Measurements from ENCODE around the gene FCMR. TPM values are rescaled to one million over a fixed set of nuclear protein-coding genes. Genes with fewer than 3 reads are reported as not detected.
A peak's percentile ranks its signal among the peaks of the same experiment; 100 is the strongest.
"Not testable (repeated sequence)": the region's sequence is repeated elsewhere in the genome, so short reads cannot be mapped to it uniquely, and the experiment has no call there.

The FCMR gene
- total RNA-seq, 1 donor from 2014 or later = 5.0 TPM

DNA sequence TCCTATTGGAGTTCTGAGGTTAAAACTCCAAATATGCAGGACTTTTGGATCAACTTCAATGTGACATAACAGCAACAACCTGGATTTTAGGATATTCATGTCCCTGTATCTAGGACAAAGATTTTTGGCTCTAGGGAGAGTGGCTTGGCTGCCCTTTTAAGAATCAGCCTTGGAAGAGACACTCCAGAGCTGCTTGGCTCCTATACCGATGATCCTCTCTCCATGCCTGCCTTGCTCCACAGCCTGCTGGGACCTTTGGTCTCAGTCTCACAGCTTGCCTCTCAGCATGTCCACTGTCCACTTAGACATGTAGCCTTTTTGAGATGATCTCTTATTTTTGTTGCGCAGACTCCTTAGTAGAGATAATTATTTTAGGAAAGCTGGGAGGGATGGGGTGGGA, 4.5 kb upstream of the FCMR start:
- DNase-seq (ENCODE audit: low spot score) (no peak), ATAC-seq (no peak)
- intact Hi-C loops (cut with DNase I) = no loop called here

DNA sequence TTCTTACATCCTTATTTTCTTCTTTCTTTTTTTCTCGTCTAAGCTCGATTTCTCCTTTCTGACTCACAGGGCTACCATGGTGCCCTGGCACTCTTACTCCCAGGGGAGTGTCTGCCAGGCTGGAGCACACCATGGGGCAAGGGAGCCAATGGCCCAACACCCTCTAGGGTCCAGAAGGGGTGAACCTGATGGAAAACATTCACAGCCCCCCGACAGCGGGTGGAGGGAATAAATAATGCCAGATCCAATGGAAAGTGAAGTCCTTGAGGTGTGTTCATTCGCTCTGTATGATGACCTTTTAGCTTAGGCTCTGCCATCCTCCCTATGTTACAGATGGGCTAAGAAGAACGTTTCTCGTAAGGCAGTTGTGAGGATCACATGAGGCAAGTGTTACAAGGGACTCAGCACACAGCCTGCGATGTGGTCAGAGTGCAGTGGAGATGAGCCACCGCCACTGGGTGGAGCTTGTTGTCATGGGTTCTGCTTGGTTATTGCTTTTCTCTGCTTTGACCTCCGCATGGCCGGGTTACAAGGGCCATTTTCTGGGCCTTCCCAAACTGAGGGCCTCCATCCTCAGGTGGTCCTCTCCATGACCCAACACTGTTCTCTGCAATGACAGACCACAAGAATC, 3.5 kb upstream of the FCMR start:
- intact Hi-C loops (cut with DNase I) = no loop called here
- DNase-seq (ENCODE audit: low spot score) (no peak), ATAC-seq (no peak)

DNA sequence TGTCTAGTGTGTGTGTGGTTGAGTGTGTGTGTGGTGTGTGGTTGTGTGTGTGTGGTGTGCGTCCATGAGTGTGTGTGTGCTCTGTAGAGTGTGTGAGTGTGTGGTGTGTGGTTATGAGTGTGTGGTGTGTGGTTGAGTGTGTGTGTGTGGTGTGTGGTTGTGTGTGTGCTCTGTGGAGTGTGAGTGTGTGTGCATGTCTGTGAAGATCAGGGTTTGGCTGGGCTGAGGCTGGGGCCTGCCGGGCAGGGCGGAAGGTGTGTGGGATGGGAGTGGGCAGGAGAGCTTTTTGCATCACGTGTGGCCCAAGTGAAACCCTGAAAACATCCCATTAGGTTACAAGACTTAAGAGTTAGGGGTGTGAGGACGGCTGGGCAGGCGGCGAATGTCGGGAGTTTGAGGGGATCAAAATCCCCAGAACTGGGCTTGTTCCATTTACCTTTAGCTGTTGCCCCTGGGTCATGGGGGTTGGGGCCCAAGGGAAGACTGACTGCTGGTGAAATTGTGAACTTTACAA, 2.9 kb upstream of the FCMR start:
- ATAC-seq (no peak), DNase-seq (ENCODE audit: low spot score) (no peak)
- intact Hi-C loops (cut with DNase I) = no loop called here

DNA sequence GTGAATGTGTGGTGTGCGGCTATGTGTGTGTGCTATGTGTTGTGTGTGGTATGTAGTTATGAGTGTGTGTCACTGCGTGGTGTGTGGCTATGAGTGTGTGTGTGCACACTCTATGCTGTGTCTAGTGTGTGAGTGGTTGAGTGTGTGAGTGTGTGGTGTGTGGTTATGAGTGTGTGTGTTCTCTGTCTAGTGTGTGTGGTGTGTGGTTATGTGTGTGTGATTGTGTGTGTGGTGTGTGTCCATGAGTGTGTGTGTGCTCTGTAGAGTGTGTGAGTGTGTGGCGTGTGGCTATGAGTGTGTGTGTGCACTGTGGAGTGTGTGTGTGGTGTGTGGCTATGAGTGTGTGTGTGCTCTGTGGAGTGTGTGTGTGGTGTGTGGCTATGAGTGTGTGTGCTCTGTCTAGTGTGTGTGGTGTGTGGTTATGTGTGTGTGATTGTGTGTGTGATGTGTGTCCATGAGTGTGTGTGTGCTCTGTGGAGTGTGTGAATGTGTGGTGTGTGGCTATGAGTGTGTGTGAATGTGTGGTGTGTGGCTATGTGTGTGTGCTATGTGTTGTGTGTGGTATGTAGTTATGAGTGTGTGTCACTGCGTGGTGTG, 2.3 kb upstream of the FCMR start:
- ATAC-seq = peak; percentile 43
- intact Hi-C loops (cut with DNase I); DNase-seq (ENCODE audit: low spot score): not testable (repeated sequence)

DNA sequence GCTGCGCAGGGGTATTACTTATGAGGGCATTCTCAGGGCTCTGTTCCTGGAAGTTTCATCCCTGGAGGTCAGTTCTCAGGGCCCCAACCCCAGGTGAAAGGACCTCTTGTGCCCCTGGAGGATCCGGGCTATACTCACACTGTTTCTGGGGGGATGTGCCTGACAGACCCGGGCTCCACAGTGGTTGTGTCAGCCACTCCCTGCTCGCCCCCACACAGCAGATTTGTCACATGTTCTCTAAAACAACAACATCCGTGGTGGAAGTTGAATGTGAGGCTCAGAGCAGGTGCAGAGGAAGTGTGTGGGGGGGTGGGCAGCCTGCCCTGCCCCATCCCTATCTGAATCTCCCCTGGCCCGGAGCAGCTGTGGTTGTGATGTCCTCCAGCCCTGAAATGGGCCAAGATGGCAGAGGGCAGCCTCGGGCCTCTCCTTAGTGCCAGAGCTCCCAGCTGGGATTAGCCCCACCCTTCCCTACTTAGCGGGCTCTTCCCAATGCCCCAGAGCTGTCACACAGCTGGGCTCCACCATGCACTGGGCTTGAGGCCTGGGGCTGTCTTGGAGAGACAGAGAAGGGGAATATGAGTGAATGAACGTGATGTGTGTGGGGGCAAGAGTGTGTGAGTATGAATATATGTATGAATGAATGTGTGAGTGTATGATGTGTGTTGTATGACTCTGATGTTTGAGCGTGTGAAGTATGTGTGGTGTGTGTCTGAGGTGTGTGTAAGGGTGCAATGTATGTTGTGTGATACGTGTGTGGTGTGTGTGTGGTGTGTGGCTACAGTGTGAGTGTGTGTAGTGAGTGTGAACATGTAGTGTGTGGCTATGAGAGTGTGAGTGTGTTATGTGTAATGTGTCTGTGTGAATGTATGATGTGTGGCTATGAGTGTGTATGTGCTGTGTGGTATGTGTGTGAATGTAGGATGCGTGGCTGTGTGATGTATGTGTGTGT, 1.5 kb upstream of the FCMR start:
- ATAC-seq (peak; percentile 65), DNase-seq (ENCODE audit: low spot score) (no peak)
- intact Hi-C loops (cut with DNase I) = no loop called here

DNA sequence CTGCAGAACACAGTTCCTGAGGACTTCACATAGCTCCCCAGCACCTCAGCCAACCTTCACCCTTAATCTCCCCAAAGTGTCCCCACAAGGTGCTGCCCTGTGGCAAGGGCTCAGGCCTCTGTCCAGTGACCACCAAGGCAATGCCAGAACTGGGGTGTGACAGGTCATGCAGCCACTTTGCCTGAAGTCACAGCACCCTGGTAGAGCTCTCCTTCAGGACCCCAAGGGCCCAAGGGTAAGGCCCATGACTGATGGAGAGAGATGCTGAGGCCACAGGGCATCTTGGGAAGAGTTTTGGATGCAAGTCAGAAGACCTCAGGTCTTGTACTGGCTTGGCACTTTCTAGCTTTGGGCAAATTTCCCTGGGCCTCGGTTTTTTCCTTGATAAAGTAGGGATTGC, 783 bp upstream of the FCMR start:
- intact Hi-C loops (cut with DNase I) = no loop called here
- DNase-seq (ENCODE audit: low spot score) (no peak), ATAC-seq (no peak)

DNA sequence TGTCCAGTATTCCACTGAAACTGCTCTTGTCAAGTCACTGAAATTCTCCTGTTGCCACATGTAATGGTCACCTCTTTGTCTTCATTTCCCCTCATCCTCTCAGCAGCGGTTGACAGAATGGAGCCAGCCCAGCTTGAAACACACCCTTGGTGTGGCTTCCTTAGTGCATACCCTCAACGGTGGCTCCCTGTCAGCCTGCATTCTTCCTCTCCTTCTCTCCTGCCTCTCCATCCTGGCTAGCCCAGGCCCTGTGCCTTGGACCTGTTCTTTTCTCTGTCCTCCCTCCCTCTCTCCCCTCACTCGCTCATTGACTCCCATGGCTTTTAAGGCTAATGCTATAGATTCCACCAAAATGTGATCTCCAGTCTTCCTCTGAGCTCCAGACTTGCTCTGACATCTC, 3.7 kb downstream of the FCMR start:
- no peak for ATAC-seq
- no peak for DNase-seq (ENCODE audit: low spot score)
- intact Hi-C loops (cut with DNase I) = loop anchor here (5.0 to 10.0 kb wide), 2 partner anchors 183 to 301 kb away; no protein-coding TSS in a partner anchor

DNA sequence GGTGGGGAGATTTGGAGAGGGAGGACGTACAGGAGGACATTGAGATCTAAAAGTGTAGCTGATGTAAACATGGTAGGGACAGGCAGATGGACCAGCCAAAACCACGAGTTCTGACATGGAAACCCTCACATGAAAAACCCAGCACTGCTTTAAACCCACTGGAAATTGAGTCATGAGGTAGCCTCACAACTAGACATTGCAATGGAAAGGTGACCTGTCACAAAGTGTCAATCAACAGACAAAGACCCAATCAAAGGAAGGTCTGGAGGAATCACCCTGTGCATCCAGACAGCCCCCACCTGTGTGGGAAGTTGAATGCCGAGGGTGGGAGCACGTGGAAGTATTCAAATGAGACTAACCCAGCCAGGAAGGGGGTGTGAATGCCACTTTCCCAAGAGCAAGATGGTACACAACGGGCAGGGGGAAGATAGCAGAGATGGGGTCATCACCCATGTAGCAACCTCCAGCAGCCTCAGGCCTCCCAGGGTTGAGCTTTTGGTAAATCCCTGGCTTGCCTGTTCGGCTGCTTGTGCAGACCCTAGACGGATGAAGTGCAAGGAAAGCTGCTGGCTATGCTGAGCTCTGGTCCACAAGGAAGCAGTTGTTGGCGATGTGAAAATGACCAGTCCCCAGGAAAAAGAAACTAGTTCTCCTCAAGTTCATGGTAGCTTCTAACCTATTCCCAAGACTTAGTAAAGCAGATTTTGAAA, 5.6 kb downstream of the FCMR start:
- intact Hi-C loops (cut with DNase I) = loop anchor here (5.0 to 10.0 kb wide), 2 partner anchors 181 to 299 kb away; no protein-coding TSS in a partner anchor
- DNase-seq (ENCODE audit: low spot score) = no peak

DNA sequence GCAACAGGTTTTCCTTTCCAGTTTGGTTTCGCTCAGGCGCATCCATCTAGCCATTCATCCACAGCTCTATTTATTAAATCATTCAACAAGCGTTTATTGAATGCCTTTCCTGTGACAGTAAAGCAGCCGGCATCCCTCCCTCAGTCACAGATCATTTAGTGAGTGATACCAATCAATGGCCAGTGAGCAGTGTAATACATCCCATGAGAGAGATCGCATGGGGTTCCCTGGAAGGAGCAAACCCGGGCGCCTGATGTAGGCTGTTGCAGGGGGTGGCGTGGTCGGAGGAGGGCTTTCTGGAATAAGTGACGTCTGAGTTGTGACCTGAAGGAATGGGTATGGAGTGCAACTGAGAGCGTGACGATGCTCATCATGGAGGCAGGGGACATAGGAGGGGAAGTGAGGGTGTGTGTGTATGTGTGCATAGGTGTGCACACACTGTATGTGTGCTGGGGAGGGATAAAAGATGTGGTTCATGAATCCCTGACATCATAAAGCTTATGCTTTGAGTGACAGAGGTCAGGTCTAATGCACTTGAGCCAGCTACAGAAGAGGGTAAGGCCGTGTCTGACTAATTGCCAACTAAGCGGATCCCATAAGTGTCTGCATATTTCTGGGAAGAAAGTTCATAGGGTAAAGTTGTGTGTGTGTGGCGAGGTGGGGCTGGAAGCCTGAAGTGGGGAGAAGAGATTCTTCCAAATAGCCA, 6.6 kb downstream of the FCMR start:
- DNase-seq (ENCODE audit: low spot score) (no peak), ATAC-seq (no peak)
- intact Hi-C loops (cut with DNase I) = loop anchor here (5.0 to 10.0 kb wide), 2 partner anchors 180 to 298 kb away; no protein-coding TSS in a partner anchor

More for the DNA sequence above, 5.6 kb downstream of the FCMR start:
- ATAC-seq = no peak

DNA sequence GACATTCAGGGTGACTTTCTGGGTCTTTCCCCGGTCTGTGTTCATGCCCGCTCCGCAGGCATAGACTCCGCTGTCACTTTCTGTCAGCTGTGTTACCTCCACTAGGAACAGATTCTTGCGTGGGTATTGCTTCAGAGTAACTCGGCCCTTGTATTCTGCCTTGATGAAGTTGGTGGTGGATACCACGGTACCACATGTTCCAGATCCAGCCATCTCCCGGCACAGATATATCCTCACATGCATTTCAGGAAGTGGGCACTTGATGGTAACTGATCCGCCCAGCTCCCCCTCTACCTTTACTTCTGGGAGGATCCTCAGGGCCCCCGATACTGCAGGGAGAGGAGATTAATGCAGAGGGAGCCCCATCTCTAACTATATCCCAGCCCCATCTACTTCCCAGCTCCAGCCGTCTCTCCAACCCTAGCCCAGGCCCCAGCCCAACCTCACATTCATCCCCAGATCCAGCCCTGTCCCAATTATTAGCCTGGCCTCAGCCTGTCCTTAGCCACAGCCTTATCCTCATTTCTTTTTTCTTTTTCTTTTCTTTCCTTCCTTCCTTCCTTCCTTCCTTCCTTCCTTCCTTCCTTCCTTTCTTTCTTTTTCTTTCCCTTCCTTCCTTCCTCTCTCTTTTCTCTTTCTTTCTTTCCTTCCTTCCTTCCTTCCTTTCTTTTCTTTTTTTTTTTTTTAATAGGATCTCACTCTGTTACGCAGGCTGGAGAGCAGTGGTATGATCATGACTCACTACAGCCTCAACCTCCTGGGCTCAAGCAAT, 7.8 kb downstream of the FCMR start:
- intact Hi-C loops (cut with DNase I) = loop anchor here (10.0 kb wide), 1 partner anchor 179 kb away; no protein-coding TSS in a partner anchor
- DNase-seq (ENCODE audit: low spot score) = no peak
- ATAC-seq = no peak

DNA sequence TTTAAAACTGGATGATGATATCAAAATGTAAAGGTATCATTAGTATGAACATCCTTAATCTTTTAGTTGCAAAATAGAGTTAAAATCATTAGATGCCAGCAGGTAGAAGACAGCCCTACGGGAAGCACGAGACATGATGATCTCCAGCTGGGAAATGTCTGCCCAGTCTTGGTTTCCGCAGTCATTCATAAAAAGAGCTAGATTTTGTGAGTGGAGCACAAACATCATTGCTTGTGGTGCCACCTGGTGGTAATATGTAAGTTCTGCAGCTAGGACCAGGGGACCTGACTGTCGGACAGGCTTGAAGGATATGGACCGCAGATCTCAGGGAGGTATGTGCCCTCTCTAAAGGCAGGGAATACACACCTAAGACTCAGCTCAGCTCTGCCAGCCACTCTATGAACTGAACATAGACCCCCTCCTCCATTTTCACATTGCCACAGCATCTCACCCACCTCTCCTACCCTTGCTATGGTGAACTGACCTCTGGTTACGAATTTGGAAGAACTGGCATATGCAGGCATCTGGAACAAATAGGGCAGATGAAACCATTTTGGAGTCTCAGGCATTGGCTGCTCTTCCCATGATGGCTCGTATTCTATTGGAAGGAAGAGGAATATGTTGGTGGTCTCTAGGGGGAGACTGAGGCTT, 9.2 kb downstream of the FCMR start:
- ATAC-seq (peak; percentile 81), DNase-seq (ENCODE audit: low spot score) (peak; percentile 78)
- intact Hi-C loops (cut with DNase I) = loop anchor here (10.0 kb wide), 1 partner anchor 178 kb away; no protein-coding TSS in a partner anchor

DNA sequence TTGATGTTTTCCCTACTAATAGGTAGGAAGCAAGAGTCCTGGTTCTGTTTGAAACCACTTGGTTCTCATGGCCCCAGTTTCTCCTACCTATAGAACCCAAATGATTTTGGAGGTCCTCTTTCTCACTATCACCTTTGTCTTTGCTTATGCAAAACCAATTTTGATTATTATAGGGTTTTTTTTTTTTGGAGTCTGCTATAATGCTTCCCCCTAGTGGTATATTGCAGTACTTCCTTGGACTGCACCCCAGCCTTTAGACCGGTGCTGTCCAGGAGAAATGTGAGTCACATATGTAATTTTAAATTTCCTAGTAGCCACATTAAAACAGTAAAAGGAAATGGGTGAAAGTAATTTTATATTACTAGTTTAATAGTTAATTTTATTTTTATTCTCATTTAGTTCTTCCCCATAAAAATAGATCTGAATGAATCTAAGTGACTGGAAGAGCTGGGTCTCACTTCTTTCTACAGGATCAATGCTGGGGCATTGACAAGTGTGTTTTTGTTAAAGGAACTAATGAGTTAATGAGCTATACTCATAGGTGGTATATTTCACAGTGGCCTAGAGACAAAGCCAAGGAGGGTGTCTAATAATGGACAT, 10.6 kb downstream of the FCMR start:
- DNase-seq (ENCODE audit: low spot score) = no peak
- intact Hi-C loops (cut with DNase I) = loop anchor here (10.0 kb wide), 1 partner anchor 176 kb away; no protein-coding TSS in a partner anchor
- peak; percentile 71 for ATAC-seq

DNA sequence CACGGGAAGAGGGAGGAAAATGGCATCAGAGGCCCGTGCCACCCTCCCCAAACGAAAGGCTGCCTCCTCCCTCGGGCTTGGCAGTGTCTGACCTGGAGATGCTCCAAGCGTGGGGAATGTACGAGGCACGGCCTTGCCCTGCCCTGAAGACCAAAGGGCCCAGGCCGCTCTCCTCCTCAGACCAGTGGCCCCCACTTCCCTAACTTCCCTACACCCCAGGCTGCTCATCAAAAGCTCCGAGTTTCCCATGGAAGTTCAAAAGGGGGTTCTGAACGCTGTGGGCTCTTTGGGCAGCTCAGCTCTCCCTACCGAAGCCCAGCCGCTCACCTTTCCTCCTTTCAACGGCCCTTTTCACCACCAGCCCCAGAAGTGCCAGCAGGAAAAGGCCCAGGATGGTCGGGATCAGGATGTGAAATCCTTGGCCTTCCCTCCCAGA, 11.8 kb downstream of the FCMR start:
- ATAC-seq (peak; percentile 24), DNase-seq (ENCODE audit: low spot score) (no peak)
- intact Hi-C loops (cut with DNase I) = loop anchor here (10.0 kb wide), 1 partner anchor 175 kb away; no protein-coding TSS in a partner anchor

DNA sequence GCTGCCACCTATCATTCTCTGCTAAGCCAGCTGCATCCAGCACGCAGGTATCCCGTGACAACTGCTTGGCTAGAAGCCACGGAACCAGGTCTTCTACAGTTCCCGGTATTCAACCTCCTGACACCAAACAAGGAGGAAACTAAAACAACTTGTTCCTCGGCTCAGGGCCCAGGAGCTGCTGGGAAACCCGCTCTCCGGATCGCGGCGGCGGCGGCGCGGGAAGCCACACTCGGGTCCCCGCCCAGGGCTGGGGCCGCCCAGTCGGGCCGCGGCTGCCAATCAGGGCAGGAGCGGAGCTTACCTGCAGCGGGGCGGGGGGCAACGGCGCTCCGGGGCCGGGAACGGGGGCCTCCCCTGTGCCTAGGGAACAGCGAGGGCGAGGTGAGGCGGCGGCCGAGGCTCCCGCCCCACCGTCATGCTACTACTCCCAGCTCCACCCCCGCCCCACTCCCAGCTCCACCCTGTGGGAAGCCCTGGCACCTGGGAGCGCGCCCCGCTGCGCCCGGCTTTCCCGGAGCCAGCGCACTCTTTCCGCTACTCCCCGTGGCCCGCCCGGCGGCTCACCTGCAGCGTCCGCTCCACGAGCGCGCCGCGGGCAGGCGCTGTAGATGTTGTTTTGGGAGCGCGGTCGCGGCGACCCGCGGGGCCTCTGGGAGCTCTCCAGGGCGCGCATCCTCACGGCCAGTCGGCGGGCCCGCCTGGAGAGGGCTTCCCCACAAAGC, 12.4 kb downstream of the FCMR start:
- peak; percentile 32 for ATAC-seq
- no peak for DNase-seq (ENCODE audit: low spot score)
- intact Hi-C loops (cut with DNase I) = no loop called here

DNA sequence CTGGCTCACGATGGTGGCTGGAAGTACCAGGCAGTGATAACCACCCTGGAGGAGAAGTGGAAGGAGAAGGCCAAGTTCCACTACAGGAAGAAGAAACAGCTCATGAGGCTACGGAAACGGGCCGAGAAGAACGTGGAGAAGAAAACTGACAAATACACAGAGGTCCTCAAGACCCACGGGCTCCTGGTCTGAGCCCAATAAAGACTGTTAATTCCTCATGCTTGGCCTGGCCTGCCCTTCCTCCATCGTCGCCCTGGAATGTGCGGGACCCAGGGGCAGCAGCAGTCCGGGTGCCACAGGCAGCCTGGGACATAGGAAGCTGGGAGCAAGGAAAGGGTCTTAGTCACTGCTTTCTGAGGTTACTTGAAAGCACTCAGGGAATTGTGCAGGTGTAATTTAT, 13.7 kb downstream of the FCMR start:
- DNase-seq (ENCODE audit: low spot score) = no peak
- no peak for ATAC-seq
- intact Hi-C loops (cut with DNase I) = no loop called here
